IPS-18a (cell line): Measurements from ENCODE around the gene PLD1.

Source experiments
- H3K27ac ChIP-seq: one replicate; pipeline ENCODE4 v1.5.1; 2013; ENCODE audit warnings: low read length
- H3K27me3 ChIP-seq: one replicate; pipeline ENCODE4 v1.6.1; 2013; ENCODE audit warnings: mild to moderate bottlenecking, low read length; ENCODE audit not compliant: control insufficient read depth, insufficient read depth
- H3K36me3 ChIP-seq: one replicate; pipeline ENCODE4 v1.6.1; 2013; ENCODE audit warnings: low read depth, low read length; ENCODE audit not compliant: control insufficient read depth
- H3K4me1 ChIP-seq: one replicate; pipeline ENCODE4 v1.6.1; 2013; ENCODE audit warnings: low read depth, low read length; ENCODE audit not compliant: control insufficient read depth
- H3K4me3 ChIP-seq: one replicate; pipeline ENCODE4 v1.5.1; 2013; ENCODE audit warnings: low read length
- H3K9ac ChIP-seq: one replicate; pipeline ENCODE4 v1.6.1; 2013; ENCODE audit warnings: mild to moderate bottlenecking, low read length, moderate library complexity
- H3K9me3 ChIP-seq: one replicate; pipeline ENCODE4 v1.6.1; 2013; ENCODE audit warnings: low read depth, low read length; ENCODE audit not compliant: control insufficient read depth

The PLD1 gene

GRCh38 chr3:171682743-171683142 lies 127.5 kb downstream of the PLD1 start:
- Histone ChIP-seq H3K36me3 (no peaks in the 10 kb centered on the region), H3K27me3 (no peaks in the 10 kb centered on the region), H3K4me3 (no peak overlapping the region), H3K4me1 (no peaks in the 10 kb centered on the region), H3K9me3 (no peaks in the 10 kb centered on the region), H3K27ac (no peak overlapping the region), H3K9ac (no peak overlapping the region)

- H3K27me3 ChIP-seq, result no peaks in the 10 kb centered on the region
- no peaks in the 10 kb centered on the region for H3K36me3 ChIP-seq
- no peak overlapping the region for H3K9ac ChIP-seq
- no peak overlapping the region for H3K4me3 ChIP-seq
- no peaks in the 10 kb centered on the region for H3K9me3 ChIP-seq
- no peaks in the 10 kb centered on the region for H3K4me1 ChIP-seq
- H3K27ac ChIP-seq, result no peak overlapping the region
These were observed 129.4 kb downstream of the PLD1 start for GRCh38 chr3:171680726-171681411.

GRCh38 chr3:171678971-171679492 lies 131.3 kb downstream of the PLD1 start:
- Histone ChIP-seq H3K9me3 (no peaks in the 10 kb centered on the region), H3K36me3 (no peaks in the 10 kb centered on the region), H3K27me3 (no peaks in the 10 kb centered on the region), H3K4me1 (no peaks in the 10 kb centered on the region), H3K4me3 (no peak overlapping the region), H3K9ac (no peak overlapping the region), H3K27ac (no peak overlapping the region)

DNA sequence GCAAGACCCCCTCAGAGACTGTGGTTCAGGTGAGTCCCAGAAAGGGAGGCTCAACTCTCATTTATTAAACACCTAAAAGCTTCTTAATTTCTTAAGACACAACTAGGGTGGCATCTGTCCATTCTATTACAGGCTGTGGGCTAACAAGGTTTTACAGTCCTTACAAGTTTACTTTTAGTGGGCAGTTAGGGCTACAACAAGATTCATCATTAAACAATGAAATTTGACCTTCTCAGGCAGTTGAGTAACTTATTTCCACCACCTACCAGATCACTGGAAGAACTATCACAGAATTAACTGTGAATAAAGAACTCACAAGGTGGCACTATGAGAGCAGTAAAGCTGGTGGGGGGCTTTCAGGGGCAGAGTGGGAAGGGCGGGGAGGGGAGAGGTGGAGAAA lies 132.6 kb downstream of the PLD1 start:
- Histone ChIP-seq H3K4me3 (no peak overlapping the region), H3K27me3 (no peaks in the 10 kb centered on the region), H3K27ac (no peak overlapping the region), H3K36me3 (no peaks in the 10 kb centered on the region), H3K9me3 (no peaks in the 10 kb centered on the region), H3K9ac (no peak overlapping the region), H3K4me1 (no peaks in the 10 kb centered on the region)

DNA sequence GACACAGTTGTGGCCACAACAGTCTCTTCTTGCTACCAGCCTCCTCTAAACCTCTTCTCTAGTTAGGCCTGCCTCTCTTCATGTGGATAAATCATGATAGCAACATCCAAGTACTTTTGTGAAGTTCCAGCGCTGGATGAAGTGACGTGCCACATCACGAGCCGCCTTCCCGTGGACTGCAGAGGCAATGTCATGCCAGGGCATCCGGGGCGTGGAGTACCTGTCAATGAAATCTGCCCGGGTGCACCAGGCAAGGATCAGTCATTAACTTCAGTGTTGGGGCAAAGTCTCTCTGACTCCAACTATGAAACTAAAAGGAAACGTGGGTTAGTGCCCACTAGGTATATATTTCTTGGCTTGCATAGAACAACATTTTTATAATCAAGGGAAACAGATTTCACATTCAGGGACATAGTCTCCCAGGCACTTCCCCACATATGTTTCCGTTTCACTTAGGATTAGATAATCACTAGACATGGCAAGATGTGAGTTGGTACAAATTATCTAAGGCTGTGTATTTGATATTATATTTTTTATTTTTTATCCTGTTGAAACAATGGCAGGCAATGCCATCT lies 133.6 kb downstream of the PLD1 start:
- no peak overlapping the region for H3K4me3 ChIP-seq
- H3K27me3 ChIP-seq, result no peaks in the 10 kb centered on the region
- no peaks in the 10 kb centered on the region for H3K36me3 ChIP-seq
- no peaks in the 10 kb centered on the region for H3K9me3 ChIP-seq
- no peak overlapping the region for H3K9ac ChIP-seq
- no peaks in the 10 kb centered on the region for H3K4me1 ChIP-seq
- no peak overlapping the region for H3K27ac ChIP-seq

- Histone ChIP-seq H3K9ac (no peak overlapping the region), H3K36me3 (no peaks in the 10 kb centered on the region), H3K4me1 (no peaks in the 10 kb centered on the region), H3K27me3 (no peaks in the 10 kb centered on the region), H3K4me3 (no peak overlapping the region), H3K27ac (no peak overlapping the region), H3K9me3 (no peaks in the 10 kb centered on the region)
These were observed 136.3 kb downstream of the PLD1 start for GRCh38 chr3:171673951-171674350.

DNA sequence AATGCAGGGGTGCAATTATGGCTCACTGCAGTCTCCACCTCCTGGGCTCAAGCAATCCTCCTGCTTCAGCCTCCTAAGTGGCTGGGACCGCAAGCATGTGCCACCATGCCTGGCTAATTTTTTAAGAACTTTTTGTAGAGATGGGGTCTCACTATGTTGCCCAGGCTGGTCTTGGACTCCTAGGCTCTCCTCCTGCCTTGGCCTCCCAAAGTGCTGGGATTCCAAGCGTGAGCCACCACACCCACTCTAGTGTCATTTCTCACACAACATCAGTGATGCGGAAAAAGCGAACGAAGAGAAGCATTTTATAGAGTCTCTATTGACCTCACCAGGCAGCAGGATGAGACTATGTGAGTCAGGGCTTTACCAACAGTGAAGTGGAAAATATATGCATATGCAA lies 137.7 kb downstream of the PLD1 start:
- no peak overlapping the region for H3K9ac ChIP-seq

DNA sequence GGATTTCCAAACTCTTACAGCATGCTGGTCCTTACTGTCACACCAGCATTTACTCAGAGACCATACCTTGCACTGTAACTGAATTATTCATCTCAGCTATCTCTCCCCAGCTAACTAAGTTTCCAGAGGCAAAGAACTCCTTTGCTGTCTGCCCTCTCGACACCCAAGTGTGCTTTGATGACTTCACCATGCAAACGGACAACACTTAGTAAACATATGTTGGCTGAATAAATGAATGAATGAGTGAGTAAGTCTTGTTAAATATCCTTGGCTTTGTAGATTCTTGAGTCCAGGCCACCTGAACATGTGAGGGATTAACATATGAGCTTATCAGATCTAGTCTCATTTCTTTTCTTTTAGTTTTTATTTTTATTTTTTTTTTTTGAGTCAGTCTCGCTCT lies 138.2 kb downstream of the PLD1 start:
- Histone ChIP-seq H3K9me3 (no peaks in the 10 kb centered on the region), H3K4me1 (no peaks in the 10 kb centered on the region), H3K27me3 (no peaks in the 10 kb centered on the region), H3K9ac (no peak overlapping the region), H3K4me3 (no peak overlapping the region), H3K36me3 (no peaks in the 10 kb centered on the region), H3K27ac (no peak overlapping the region)

More for the DNA sequence above, 137.7 kb downstream of the PLD1 start:
- Histone ChIP-seq H3K4me1 (no peaks in the 10 kb centered on the region), H3K36me3 (no peaks in the 10 kb centered on the region), H3K27me3 (no peaks in the 10 kb centered on the region), H3K4me3 (no peak overlapping the region), H3K27ac (no peak overlapping the region), H3K9me3 (no peaks in the 10 kb centered on the region)

DNA sequence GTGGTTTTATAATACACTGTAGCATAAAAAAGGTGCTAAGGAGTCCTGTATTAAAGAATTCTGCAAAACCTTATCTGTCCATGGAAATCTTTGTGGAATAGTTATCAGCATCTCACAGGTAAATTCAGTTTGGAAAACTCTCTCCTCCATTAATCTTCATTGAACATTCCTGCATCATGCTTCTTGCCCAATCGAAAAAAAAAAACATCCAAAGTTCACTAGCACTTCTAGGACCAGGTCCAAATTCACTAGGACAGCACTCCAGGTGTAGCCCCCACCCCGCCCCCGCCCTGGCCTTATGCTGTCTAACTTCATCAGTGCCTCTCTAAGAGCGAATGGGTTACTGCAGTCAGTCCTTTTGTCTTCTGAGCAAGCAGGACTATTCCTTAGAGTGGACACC lies 138.6 kb downstream of the PLD1 start:
- Histone ChIP-seq H3K27ac (no peak overlapping the region), H3K9ac (no peak overlapping the region), H3K9me3 (no peaks in the 10 kb centered on the region), H3K27me3 (no peaks in the 10 kb centered on the region), H3K4me1 (no peaks in the 10 kb centered on the region), H3K4me3 (no peak overlapping the region), H3K36me3 (no peaks in the 10 kb centered on the region)

- no peaks in the 10 kb centered on the region for H3K36me3 ChIP-seq
These were observed 143.8 kb downstream of the PLD1 start for GRCh38 chr3:171666516-171666915.

DNA sequence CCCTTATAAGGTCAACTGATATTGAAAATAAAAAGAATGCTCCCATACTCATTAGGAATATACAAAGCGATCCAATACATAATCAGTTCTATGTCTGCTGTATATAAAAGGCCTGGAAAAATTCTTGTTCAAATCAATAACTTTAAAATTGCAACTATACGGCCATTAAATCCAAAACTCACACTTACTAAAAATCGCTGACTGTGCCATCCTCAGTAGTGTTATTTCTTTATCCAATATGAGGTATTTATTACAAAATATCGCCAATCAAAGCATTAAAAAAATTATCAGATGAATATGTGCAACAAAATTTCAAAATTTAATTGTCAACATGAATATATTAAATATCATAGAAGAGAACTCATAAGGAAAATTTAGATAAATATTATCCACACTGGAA lies 146.5 kb downstream of the PLD1 start:
- no peaks in the 10 kb centered on the region for H3K36me3 ChIP-seq
- H3K4me3 ChIP-seq, result no peak overlapping the region
- no peak overlapping the region for H3K9ac ChIP-seq
- H3K27me3 ChIP-seq, result no peaks in the 10 kb centered on the region
- no peaks in the 10 kb centered on the region for H3K4me1 ChIP-seq
- no peaks in the 10 kb centered on the region for H3K9me3 ChIP-seq
- no peak overlapping the region for H3K27ac ChIP-seq

More at GRCh38 chr3:171666516-171666915, 143.8 kb downstream of the PLD1 start:
- H3K9ac ChIP-seq, result no peak overlapping the region
- no peaks in the 10 kb centered on the region for H3K4me1 ChIP-seq
- no peaks in the 10 kb centered on the region for H3K27me3 ChIP-seq
- no peak overlapping the region for H3K27ac ChIP-seq
- H3K4me3 ChIP-seq, result no peak overlapping the region
- no peaks in the 10 kb centered on the region for H3K9me3 ChIP-seq

- H3K9ac ChIP-seq, result no peak overlapping the region
These were observed 148.8 kb downstream of the PLD1 start for GRCh38 chr3:171661484-171661883.

More at GRCh38 chr3:171661484-171661883, 148.8 kb downstream of the PLD1 start:
- H3K9me3 ChIP-seq, result no peaks in the 10 kb centered on the region
- no peaks in the 10 kb centered on the region for H3K36me3 ChIP-seq
- no peaks in the 10 kb centered on the region for H3K27me3 ChIP-seq
- H3K27ac ChIP-seq, result no peak overlapping the region
- no peaks in the 10 kb centered on the region for H3K4me1 ChIP-seq
- H3K4me3 ChIP-seq, result no peak overlapping the region
